MM.1S (cell line): ENCODE results near the gene MAGOH.

ENCODE experiments used
- DNase-seq: peaks from one replicate; pipeline ENCODE4 v3.0.0-alpha.2; 2015
- H2AFZ ChIP-seq: fragments of 300-600 bp; sonication (generic); 2 replicates; pipeline ENCODE4 v1.6.0; 2016; ENCODE audit warnings: antibody characterized with exemption, low read length
- H3F3A ChIP-seq: fragments of 300-600 bp; sonication (generic); 2 replicates; pipeline ENCODE4 v1.6.1; 2016; ENCODE audit warnings: mild to moderate bottlenecking, antibody characterized with exemption, low read length, moderate library complexity, mixed read lengths; ENCODE audit not compliant: insufficient read depth
- H3K27ac ChIP-seq: fragments of 300-600 bp; sonication (generic); 2 replicates; pipeline ENCODE4 v1.5.1; 2016; ENCODE audit warnings: mild to moderate bottlenecking, low read length
- H3K27me3 ChIP-seq: fragments of 300-600 bp; sonication (generic); replicated peaks from 2 replicates; pipeline ENCODE4 v1.6.0; 2016; ENCODE audit warnings: low read length; ENCODE audit not compliant: insufficient read depth
- H3K36me3 ChIP-seq: fragments of 300-600 bp; sonication (generic); replicated peaks from 2 replicates; pipeline ENCODE4 v1.6.1; 2016; ENCODE audit warnings: mild to moderate bottlenecking, low read length, mixed read lengths; ENCODE audit not compliant: insufficient read depth
- H3K4me1 ChIP-seq: fragments of 300-600 bp; sonication (generic); 2 replicates; pipeline ENCODE4 v1.6.1; 2016; ENCODE audit warnings: low read length, mixed read lengths
- H3K4me2 ChIP-seq: fragments of 300-600 bp; sonication (generic); 2 replicates; pipeline ENCODE4 v1.6.0; 2016; ENCODE audit warnings: low read depth, low read length
- H3K4me3 ChIP-seq: fragments of 300-600 bp; sonication (generic); 2 replicates; pipeline ENCODE4 v1.5.1; 2016; ENCODE audit warnings: low read length, mixed read lengths
- H3K79me2 ChIP-seq: fragments of 300-600 bp; sonication (generic); 2 replicates; pipeline ENCODE4 v1.6.1; 2016; ENCODE audit warnings: mixed run types, low read length, mixed read lengths
- H3K9ac ChIP-seq: fragments of 300-600 bp; sonication (generic); 2 replicates; pipeline ENCODE4 v1.6.1; 2016; ENCODE audit warnings: low read length, mixed read lengths
- H3K9me2 ChIP-seq: fragments of 300-600 bp; sonication (generic); replicated peaks from 2 replicates; pipeline ENCODE4 v1.6.1; 2016; ENCODE audit warnings: mild to moderate bottlenecking, low read length, mixed read lengths; ENCODE audit not compliant: insufficient read depth
- H3K9me3 ChIP-seq: fragments of 300-600 bp; sonication (generic); replicated peaks from 2 replicates; pipeline ENCODE4 v1.6.1; 2016; ENCODE audit warnings: mild to moderate bottlenecking, low read length, mixed read lengths; ENCODE audit not compliant: insufficient read depth
- H4K20me1 ChIP-seq: fragments of 300-600 bp; sonication (generic); 2 replicates; pipeline ENCODE4 v1.6.1; 2016; ENCODE audit warnings: mild to moderate bottlenecking, low read length, moderate library complexity, mixed read lengths; ENCODE audit not compliant: insufficient read depth
- CTCF ChIP-seq: fragments of 300-600 bp; sonication (generic); IDR thresholded peaks from 2 replicates; pipeline ENCODE4 v1.5.1; 2016; ENCODE audit warnings: antibody characterized with exemption, low read length, mixed read lengths
- EZH2 ChIP-seq: fragments of 300-600 bp; sonication (generic); optimal IDR thresholded peaks from 2 replicates; pipeline ENCODE3; 2017; ENCODE audit warnings: low read depth, mild to moderate bottlenecking, antibody characterized with exemption, low read length, mixed read lengths
- EZH2phosphoT487 ChIP-seq: fragments of 300-600 bp; sonication (generic); IDR thresholded peaks from 2 replicates; pipeline ENCODE4 v1.6.1; 2018; ENCODE audit warnings: antibody characterized with exemption, low read length

The MAGOH gene

GRCh38 chr1:53196485-53197290 lies 41.6 kb downstream of the MAGOH start, which contains the start of gene CPT2:
Gene CPT2 (plus strand): TSS chr1:53196824. CDS start chr1:53196944, 120 bp downstream.
- Histone ChIP-seq H3K4me2 (peak within 1 kb of the TSS; percentile 89), H2AFZ (peak within 1 kb of the TSS; percentile 92), H3K4me1 (no peaks in the 10 kb centered on the region), H3K4me3 (peak within 1 kb of the TSS; percentile 94), H3F3A (no peaks in the 10 kb centered on the region), H3K79me2 (peaks cover 19% of the 10 kb centered on the region), H3K27me3 (no peaks in the 10 kb centered on the region), H3K27ac (peak within 1 kb of the TSS; percentile 56; the same call in 1 of the 2 replicates), H3K36me3 (no peaks in the 10 kb centered on the region), H4K20me1 (no peaks in the 10 kb centered on the region), H3K9me2 (no peaks in the 10 kb centered on the region), H3K9me3 (no peaks in the 10 kb centered on the region), H3K9ac (peak within 1 kb of the TSS; percentile 94)
- peak; percentile 95 for DNase-seq
- no peak for TF ChIP-seq EZH2phosphoT487
- no peak for TF ChIP-seq EZH2
- no peak for TF ChIP-seq CTCF

- H3K4me3 ChIP-seq: peak overlapping the region; percentile 94
- H3K9ac ChIP-seq: peak overlapping the region; percentile 94; the same call in 1 of the 2 replicates
- no peaks in the 10 kb centered on the region for H4K20me1 ChIP-seq
- H2AFZ ChIP-seq: peak overlapping the region; percentile 92
- H3K36me3 ChIP-seq: no peaks in the 10 kb centered on the region
- TF ChIP-seq EZH2phosphoT487: no peak
- TF ChIP-seq EZH2: no peak
- TF ChIP-seq CTCF: no peak
- H3K79me2 ChIP-seq: peaks cover 19% of the 10 kb centered on the region
- no peaks in the 10 kb centered on the region for H3K4me1 ChIP-seq
- H3K27me3 ChIP-seq: no peaks in the 10 kb centered on the region
- H3K9me3 ChIP-seq: no peaks in the 10 kb centered on the region
- H3K27ac ChIP-seq: no peak overlapping the region
- no peaks in the 10 kb centered on the region for H3K9me2 ChIP-seq
- H3F3A ChIP-seq: no peaks in the 10 kb centered on the region
- peak overlapping the region; percentile 89 for H3K4me2 ChIP-seq
- no peak for DNase-seq
Measured at GRCh38 chr1:53196017-53196484, 42.3 kb downstream of the MAGOH start.

GRCh38 chr1:53195246-53196016 lies 42.9 kb downstream of the MAGOH start:
- no peaks in the 10 kb centered on the region for H3K9me2 ChIP-seq
- no peaks in the 10 kb centered on the region for H3K27me3 ChIP-seq
- no peaks in the 10 kb centered on the region for H3F3A ChIP-seq
- no peaks in the 10 kb centered on the region for H4K20me1 ChIP-seq
- no peaks in the 10 kb centered on the region for H3K9me3 ChIP-seq
- no peaks in the 10 kb centered on the region for H3K4me1 ChIP-seq
- no peaks in the 10 kb centered on the region for H3K36me3 ChIP-seq
- H3K4me2 ChIP-seq: no peak overlapping the region
- no peak overlapping the region for H3K27ac ChIP-seq
- no peak for DNase-seq
- peaks cover 19% of the 10 kb centered on the region for H3K79me2 ChIP-seq
- H3K9ac ChIP-seq: no peak overlapping the region
- H3K4me3 ChIP-seq: no peak overlapping the region
- TF ChIP-seq CTCF (no peak), EZH2phosphoT487 (no peak), EZH2 (no peak)
- peak overlapping the region; percentile 92 for H2AFZ ChIP-seq
